Right renal pelvis (tissue), 4 donors: ENCODE data around the gene KCNJ12. TPM values are rescaled to one million over a fixed set of nuclear protein-coding genes. Genes with fewer than 3 reads are reported as not detected.
"Not testable (repeated sequence)": the region's sequence is repeated elsewhere in the genome, so short reads cannot be mapped to it uniquely, and the experiment has no call there.

Source experiments
- DNase-seq, 4 donors: peaks; one replicate each; pipeline ENCODE4 v3.0.0-alpha.2; 2013; ENCODE audit warnings: low read depth in 4 of 4, low spot score in 3 of 4, missing footprints in 1 of 4
- polyA plus RNA-seq, 4 donors: library from polyadenylated mRNA; unstranded; fragments of 120-200 nt; gene quantifications; one replicate each; pipeline ENCODE4 v1.2.1, GENCODE V29; 2013; ENCODE audit not compliant: insufficient read length in 4 of 4

The KCNJ12 gene
- polyA plus RNA-seq, 4 donors: 5.7 to 6.7 (median 6.5) TPM

- no peak for DNase-seq
Observed at GRCh38 chr17:21381076-21381706, 5.0 kb downstream of the KCNJ12 start.

DNA sequence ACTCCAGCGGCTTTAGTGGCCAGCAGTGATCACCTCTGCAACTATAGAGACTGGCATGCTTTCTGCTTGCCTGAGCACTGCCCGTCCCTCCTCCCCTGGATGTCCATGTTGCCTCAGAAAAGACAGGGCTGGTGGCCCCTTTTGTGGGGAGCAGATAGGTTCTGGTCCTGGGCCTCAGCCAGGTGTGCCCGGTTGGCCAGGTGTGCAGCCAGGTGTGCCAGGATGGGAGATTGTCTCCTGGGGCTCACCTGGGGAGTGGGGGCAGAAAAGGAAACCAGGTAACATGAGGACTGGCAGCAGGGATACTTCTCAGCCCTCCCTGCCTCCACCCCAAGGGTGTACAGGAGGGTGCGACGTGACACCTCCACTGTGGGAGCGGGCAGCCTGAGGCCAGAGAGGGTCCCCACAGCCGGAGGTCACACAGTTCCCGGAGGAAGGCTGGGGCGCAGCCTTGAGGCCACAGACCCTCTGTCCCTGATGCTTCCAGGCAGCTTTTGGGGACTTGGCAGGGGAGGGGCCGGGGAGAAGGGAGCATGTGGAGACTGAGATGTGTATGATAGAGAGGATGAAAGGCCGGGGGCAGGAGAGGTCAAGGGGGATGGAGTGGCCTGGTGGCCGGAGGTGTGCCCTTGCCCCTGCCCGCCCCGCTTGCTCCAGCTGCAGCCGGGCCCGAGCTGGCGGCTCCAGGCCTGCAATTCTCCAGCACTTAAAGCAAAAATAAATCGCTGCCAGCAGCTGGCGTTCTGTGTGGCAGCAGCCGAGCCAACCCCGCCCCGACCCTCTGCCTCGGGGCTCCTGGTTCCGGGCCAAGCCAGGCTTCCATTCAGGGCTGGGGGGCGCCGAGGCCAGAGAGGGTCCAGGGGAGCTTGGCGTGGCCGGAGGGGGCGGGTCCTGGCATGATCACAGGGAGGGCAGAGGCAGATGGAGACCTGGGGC is 6.7 kb downstream of the KCNJ12 start:
- DNase-seq: no peak

- DNase-seq: no peak
Observed at GRCh38 chr17:21385281-21385845, 9.2 kb downstream of the KCNJ12 start.

GRCh38 chr17:21387616-21388015 is 11.5 kb downstream of the KCNJ12 start:
- DNase-seq: no peak

DNA sequence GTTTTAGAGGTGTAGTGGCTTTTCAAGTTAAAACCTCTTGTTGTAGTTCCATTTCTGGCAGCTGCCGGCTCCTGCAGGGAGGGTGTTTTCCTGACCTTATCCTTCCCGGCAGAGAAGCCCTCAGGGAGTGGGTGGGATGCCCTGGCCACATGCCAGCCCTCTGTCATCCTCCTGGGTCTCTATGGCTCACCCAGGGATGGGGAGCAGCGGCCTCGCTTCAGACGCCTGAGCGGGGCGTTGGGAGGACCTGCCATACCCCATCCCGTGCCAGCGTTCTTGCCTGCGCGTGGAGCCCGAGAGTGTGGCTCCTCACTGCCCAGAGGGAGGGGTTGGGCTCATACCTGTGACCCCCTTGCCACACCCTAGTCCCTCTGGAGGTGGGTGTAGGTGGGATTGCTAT is 11.9 kb downstream of the KCNJ12 start:
- DNase-seq: no peak

GRCh38 chr17:21388944-21389343 is 12.8 kb downstream of the KCNJ12 start:
- no peak for DNase-seq

DNA sequence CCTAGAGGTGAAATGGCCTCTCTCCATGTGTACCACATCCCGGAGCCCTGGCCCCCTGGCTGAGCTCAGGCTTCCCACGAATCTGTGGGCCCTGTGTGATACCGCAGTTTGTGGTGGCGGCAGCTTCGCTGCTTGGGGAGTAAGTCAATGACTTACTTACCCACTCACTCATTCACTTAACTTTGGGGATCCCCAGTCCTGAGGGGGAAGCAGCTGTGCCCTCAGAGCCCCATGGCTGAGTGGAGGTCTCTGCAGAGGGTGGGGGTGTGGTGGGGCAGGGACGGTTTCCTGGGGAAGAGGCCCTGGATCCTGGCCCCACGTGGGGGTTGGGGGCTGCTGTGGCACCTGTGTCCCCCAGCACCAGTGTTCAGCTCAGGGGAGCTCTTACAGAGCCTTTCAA is 13.2 kb downstream of the KCNJ12 start:
- DNase-seq: no peak

- DNase-seq: no peak
Observed at GRCh38 chr17:21390294-21390693, 14.1 kb downstream of the KCNJ12 start.

GRCh38 chr17:21392266-21392665 is 16.1 kb downstream of the KCNJ12 start:
- no peak for DNase-seq

GRCh38 chr17:21394265-21394664 is 18.1 kb downstream of the KCNJ12 start:
- DNase-seq: no peak

DNA sequence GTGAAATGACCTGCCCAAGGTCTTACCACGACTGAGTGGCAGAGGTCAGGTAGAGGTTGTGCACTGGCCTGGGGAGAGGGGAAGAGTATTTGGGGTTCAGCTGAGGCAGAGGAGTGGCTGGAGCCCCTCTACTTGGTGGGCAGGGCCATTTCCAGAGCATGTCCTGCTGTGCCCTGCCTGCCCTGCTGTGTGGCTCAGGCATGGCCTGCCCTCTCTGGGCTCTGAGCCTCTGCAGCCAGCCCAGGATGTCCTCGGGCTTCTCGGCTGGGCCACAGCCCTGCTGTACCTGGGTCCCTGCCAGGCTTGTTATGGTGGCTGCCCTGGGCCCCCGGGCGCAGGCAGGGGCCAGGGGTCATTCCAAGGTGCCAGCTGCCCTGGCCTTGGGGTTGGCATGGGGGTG is 19.6 kb downstream of the KCNJ12 start:
- no peak for DNase-seq

- DNase-seq: no peak
Observed at GRCh38 chr17:21396237-21396636, 20.1 kb downstream of the KCNJ12 start.

GRCh38 chr17:21397341-21398190 is 21.4 kb downstream of the KCNJ12 start:
- no peak for DNase-seq

DNA sequence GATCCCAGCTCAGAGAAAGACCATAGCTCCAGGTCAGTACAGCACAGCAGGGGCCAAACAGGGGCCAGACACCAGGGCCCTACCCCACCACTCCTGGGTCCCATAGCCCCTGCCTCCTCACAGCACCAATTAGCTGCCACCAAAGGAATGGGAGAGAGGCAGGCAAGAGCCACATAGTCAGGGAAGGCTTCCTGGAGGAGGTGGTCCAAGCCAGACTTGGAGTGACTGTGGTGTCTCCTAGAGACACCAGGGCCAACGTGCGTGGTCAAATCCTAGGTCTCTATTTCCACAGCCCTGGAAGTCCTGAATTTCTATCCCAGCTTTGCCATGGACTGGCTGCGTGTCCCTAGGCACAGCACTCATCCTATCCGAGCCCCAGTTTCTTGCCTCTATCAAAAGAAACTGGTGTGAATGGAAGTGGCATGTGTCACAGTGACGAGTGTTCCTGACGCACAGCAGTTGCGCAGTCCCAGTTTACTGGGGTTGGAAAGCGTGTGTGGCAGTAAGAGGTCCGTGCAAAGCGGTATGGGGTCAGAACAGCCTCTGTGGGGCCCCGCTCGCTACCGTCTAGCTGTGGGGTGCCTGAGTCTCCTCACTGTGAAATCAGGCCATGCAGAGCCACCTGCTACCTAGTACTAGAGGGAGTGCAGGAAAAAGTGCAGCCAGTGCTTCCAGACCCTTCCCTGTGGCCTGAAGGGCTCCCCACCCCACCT is 23.5 kb downstream of the KCNJ12 start:
- DNase-seq: no peak

GRCh38 chr17:21400187-21400569 is 24.0 kb downstream of the KCNJ12 start:
- DNase-seq: not testable (repeated sequence)

DNA sequence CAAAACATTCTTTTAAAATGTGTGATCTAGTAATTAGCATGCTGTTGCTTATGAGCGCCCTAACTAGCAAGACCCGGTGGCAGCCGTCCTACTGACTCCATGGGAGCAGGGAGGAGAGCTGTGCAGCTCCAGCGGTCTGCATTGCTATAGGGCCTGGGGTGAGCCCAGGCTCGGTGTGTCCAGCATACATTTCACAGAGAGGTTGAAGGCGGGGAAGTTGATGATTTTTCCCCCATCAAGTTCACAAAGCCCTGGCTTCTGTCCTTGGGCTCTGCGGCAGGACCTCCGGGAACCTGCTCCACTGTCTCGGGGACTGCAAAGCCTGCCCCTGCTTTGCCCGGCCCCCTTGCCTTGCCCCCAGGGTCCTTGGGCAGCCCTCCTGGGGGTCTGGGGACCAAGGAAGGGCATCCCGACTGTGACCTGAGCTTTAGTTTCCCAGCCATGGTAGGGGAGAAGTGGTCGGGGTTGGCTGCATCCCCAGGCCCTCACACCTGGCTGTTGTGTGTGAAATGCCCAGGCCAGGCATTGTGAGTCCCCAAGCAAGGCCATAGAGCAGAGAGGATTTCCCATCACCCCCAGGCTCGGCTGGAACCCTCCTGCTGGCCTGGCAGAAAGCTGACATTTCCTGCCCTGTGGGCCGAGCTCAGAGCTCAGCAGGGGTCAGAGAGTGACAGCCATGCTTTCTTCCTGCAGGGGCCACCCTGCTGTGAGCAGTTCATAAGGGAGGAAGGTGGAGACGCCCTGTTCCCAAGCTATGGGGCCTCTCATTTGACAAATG is 24.8 kb downstream of the KCNJ12 start:
- DNase-seq: no peak

GRCh38 chr17:21402166-21402571 is 26.0 kb downstream of the KCNJ12 start:
- not testable (repeated sequence) for DNase-seq

DNA sequence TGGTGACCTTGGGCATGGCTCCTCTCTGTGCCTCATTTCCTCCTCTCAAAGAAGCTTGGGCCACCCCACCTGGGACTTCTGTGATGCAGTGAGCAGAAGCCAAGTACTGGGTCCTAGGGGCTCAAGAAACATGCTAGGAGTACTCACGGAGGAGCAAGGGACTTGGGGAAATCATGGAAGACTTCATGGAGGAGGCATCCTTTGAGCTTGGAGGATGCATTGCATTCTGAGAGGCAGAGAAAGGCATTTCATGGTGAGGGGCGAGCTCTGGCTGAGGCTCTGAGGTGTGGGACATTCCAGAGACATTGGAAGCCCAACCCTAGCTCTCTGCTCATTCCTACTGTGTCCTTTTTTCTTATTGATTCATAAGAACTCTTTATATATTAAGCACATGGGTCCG is 26.8 kb downstream of the KCNJ12 start:
- not testable (repeated sequence) for DNase-seq

DNA sequence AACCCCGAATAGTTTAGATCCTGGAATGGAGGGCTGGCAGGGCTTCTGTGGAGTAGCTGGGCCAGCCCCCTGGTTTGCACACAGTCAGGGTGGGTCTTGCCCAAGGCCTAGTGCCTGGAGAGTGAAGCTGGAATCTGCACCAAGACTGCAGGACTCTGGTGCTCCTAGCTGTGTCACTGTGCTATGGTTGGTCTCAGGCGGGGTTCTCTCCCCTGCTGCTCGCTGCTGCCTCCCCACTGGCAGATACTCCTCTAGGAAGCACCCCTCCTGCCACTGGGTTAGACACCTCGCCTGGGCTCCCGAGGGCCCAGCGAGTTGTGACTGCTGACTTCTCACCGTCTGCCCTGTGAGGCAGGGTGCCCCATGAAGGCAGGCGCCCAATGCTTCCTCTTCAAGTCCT is 27.9 kb downstream of the KCNJ12 start:
- not testable (repeated sequence) for DNase-seq
